ENCODE results near the gene LAMA2.
A peak's percentile ranks its signal among the peaks of the same experiment; 100 is the strongest.

The LAMA2 gene

DNA sequence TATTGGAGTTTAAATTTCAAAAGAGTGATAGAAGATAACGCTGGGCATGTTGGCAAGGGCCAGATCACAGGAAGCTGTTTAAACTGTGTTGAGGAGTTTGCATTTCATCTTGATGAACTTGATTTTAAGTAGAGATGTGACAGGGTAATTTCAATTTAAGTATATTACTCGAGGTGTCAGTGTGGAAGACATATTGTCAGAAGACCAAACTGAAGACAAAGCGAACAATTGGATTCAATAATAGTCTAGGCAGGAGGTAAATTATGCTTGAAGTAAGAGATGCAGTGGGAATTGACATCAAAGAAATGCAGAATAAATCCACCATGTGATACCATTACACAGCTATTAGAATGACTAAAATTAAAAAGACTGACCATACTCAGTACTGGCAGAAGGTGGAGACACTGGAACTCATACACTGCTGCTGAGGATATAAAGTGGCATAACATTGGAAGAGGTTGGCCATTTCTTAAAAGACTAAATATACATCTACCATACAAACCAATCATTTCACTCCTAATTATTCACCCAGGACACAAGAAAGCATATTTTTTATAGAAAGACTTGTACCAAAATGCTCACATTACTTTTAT, 586.2 kb downstream of the LAMA2 start:
- DNase-seq: no peak

DNA sequence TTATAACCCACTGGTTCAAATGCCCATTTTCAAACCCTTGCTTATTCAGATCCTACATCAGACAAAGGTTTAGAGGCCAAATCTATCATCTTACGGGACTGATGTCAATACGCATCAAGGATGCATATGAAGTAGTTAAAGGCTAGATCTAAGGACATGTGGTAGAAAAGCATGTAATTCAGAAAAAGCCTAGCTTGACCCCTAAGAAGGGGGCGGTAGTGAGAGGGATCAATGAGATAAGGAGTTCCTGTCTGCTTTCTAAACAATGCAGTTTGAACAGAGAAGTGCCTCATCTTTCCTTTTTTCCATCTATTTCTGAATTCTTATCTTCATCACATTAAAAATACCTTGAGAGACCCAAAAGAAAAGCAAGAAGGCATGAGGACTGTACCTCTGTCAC, 589.3 kb downstream of the LAMA2 start:
- DNase-seq: no peak

DNA sequence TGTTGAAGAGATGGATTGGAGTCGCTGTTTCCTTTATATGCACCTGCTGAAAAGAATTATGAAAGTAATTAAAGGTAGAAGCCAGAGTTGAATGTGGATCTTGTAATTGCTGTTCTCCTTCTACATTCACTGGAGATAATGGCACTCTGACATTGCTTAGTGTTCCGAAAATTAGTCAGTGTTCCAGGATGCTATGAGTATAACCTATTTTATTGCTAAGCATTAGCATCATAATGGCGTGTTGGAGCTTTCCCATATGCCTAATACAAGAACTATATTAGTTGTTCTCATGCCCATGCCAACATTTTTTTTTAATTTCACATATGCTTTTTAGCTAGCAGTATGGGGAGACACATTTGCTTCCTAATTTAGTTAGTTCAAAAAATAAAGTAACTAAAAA, 590.6 kb downstream of the LAMA2 start:
- DNase-seq: no peak

DNA sequence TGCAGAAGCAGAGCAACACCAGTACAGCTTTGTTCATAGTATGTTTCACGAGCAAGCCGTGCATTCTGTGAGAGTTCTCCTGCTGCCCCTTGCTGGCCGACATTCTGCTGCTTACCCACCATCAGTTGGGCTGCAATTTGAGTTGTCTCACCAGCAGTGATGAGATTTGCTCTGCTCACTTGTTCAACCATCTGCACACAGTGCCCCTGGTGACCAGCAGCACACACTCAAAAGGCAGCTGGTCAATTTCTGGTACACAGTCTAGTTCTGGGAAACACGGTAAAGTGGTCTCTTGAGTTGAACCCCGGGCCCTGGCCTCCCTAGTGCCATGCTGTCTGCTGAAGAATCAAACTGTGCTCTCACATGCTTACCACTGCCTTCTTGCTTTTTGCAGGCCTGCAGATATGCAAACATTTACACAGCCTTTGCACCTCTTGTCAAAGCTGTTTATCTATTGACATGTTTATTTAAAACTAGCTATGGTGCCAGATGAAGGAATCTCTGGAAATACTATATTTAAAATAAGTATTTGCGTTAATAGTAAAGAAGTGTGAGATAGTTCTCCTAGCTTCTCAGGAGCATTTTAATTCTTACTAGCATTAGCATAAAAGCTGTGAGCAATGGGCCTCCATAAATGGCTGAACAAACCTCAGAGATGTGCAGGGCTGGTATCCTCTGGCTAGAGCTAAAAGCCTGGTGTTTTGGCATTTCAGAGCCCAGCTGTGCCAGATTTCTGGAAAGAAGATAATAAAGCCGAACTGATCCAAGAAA, 592.7 kb downstream of the LAMA2 start:
- DNase-seq: no peak

DNA sequence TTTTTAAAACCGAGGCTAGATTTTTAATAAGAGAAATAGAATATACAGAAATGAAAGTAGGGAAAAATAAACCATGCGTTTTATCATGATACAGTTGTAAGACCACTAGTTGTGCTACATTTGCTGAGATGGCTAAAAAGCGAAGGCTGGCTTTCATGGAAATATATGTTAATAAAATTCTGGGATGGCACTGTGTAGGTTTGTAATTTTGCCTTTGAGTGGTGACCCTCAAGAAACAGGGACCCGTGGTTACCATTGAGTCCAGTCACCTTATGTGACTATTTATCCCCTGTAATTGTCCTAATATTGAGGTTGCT, 593.3 kb downstream of the LAMA2 start:
- no peak for DNase-seq

DNA sequence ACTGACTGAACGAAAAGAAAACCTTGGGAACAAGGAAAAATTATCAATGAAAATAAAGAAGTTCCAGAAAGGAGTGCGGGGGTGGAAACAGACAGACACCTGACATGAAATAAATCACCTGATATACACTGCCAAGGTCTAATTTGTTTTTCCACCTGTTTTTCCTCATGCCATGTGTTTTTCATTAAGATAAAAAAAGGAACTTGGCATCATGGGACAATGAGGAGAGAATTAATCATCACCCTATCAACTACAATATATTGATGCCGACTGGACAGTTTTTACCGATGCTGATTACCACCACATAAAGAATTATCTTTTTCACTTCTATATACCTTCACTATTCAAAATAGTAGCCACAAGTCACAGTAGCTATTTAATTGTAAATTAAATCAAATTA, 593.9 kb downstream of the LAMA2 start:
- no peak for DNase-seq

DNA sequence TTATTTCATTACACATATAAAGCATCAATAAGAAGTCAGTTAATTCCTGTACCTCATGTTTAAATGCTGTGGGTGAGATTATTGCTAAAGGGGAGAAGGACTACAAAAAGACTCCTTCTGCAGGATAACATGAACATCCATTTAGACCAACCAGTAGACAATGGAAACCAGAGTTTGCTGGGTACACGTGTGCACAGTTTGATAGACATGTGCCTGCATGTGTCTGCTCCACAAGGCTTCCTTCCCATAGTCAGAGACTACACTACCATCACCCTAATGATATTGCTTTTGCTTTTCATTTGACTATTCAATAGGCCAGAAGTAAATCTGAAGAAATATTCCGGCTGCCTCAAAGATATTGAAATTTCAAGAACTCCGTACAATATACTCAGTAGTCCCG, 595.4 kb downstream of the LAMA2 start:
- DNase-seq: no peak

DNA sequence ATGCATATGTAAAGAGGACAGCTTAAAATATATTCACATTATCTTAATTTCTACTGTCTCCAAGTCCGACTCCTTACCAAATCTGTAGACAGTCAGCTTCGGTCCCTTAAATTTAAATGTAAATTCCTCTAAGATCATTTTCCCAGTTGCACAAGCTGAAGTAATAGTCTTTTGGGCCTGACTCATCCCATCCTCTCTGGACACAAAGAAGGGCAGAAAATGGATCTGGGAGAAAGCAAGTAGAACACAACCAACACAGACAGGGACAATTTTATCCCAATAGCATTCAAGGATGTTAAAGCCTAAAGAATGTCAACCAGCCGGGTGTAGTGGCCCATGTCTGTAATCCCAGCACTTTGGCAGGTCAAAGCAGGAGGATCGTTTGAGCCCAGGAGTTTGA, 598.8 kb downstream of the LAMA2 start:
- DNase-seq: no peak

DNA sequence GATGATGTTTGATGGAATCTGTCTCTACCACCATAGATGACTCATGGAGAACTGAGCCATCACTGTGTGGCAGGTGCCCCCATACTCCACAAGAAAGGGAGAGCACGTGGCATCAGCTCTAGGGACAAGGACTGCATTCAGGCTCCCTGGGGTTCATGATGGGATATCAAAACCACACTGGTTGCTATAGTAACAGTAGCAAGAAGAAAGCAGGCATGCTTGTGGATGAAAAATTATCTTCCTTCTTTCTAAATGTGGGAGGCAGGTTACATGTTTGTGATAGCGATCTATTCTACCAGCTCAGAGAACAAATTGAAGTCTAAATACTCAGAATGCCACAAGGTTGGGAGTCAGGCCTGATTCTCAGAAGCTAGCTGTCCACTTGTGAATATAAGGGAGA, 602.8 kb downstream of the LAMA2 start:
- no peak for DNase-seq

DNA sequence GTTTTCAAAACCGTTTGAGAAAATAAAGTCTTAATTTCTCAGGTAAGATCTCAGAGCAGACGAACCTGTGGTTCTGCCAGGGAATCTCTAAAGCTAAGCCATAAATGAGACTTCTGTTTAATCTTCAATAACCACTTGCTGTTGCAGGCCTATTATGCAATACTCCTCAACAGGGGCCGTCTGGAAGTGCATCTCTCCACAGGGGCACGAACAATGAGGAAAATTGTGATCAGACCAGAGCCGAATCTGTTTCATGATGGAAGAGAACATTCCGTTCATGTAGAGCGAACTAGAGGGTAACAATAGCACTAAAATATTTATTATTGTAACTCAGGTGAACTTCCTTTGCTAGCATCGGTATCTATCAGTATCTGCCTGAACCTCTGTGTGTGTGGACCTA, 603.4 kb downstream of the LAMA2 start:
- DNase-seq: no peak

DNA sequence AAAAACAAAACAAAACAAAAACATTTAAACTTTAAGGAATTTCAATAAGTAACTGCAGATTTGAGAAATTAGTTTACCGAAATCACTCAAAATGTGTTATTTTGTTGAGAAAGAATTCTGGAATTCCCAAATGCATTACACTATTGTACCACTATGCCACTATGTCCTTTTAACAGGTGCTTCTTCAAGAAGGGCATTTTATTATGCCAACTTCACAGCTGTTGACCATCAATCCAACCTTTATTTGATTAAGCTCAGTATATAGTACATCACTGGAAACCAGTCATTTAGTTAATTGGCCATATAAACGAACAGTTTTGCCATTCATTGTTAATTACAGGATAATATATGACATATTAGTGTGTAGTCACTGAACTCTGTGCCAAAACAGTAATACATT, 605.4 kb downstream of the LAMA2 start:
- no peak for DNase-seq

DNA sequence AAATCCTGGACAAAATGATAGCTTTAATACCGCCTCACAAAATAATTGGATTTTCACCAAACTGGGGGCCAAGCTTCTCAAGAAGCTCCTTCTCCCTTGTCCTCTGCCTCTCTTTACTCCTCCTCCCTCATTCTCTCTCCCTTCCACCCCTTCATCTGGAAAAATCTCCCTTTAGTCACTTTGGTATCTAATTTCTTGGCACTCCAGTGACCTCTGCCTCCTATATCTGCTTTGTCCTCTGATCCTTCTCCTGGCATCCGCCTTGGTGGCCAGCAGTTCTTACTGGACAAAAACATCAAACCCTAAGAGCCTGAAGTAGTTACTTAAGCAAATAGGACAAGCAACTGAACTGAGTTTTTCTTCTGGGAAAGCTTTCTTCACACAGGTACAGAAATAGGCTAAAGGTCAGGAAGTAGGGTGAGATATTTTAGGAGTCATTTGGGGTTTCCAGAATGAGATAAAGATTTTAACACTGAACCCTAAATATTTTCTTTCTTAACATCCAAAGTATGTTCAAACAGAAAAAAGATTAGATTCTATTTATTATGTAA, 606.4 kb downstream of the LAMA2 start:
- no peak for DNase-seq

DNA sequence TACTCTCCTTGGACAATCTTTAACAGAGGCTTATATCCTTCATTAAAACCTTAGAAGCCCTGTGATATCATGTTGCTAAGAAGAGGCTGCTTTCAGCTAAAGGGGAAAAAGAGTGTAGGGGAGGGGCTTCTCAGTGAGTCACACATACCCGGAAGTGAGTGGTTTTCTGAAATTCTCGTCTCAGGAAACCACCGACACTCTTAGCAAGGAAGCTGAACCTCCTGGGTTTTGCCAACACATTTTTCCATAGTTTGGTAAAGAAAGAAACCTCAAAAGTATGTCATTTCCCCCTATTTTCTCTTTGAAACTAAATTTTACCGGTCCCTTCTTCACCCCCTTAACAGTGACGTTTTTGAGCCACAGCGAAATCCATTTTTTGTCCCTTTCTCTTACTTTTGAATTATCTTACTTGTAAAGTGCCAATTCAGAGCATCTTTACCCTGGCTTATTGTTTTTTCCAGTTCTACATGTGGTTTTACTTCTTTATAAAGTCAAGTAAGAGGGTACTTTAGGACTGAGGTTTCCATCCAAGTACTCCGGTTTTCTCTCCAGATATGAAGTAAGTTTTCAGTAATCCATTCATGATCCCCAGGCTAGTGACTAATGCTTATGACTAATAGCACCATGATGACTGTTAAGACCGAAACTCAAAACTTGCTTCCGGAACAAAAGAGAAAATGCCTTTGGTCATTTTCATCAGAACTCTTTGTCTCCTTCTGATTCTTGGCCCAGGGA, 607.8 kb downstream of the LAMA2 start:
- peak; percentile 68 for DNase-seq

DNA sequence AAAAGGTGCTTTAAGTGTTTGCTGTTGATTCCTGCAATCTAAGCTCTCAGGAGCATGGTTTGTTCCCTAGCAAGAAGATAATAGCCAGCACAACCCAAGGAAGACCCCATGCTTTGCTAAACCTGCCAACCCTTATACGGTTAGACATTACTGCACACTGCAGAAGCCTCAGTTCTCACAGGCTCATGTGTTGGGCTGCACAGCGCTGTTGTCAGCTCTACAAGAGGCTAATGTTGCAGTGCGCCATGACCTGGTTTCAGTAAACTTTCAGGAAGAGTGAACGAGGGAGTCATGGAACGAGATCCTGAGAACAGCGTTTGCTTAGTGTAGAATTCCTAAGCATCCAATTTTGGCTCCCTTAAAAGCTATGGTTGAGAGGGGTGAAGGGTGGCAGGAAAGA, 608.5 kb downstream of the LAMA2 start:
- no peak for DNase-seq

DNA sequence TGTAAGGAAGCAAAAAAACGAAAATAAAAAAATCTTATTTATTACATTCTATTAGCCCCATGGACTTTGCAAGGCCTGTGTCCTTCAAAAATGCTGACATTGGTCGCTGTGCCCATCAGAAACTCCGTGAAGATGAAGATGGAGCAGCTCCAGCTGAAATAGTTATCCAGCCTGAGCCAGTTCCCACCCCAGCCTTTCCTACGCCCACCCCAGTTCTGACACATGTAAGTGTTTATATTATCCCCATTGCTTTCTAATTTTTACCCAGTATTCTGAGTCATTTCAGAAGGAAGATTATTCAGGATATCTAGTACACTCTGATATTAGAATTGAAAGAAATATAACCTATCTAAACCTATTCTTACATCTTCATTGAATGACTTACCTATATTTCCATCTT, 609.3 kb downstream of the LAMA2 start:
- no peak for DNase-seq

DNA sequence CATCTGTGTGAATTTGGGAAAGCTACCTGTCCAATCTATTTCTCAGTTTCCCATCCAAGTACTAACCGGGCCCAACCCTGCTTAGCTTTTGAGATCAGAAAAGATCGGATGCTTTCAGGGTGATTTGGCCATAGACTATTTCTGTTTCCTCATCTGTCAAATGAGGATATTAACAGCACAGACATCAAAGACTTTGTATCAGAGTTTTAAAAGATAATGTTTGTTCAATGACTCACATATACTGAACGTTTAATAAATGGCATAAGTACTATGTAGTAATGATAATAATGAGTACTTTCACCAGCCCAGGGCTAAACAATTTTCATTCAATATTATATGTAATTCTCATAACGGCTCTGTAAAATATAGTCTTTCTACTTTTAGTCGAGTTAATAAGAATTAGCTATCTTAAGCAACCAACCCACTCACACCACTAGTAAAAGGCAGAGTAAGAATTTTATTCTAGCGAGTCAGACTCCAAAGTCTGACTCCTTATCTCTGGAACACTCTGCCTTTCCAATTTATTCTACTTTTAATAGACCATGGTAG, 610.5 kb downstream of the LAMA2 start:
- DNase-seq: no peak

DNA sequence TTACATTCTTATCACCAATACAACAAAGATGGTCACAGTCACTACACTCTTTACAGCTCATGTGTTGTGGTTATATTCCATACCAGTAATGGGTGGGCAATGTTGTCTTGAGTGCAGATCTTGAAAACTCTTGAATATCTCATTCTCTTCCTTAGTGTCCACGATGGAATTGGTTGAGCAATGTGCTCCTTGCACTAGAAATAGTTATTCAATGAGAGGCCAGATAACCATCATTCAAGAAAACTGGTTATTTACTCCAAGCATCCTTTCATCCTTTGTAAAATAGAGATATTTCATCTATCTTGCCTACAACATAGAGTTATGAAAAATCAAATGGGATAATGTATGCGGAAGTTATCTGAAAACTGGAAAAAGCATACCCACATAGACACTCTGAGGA, 611.2 kb downstream of the LAMA2 start:
- no peak for DNase-seq

DNA sequence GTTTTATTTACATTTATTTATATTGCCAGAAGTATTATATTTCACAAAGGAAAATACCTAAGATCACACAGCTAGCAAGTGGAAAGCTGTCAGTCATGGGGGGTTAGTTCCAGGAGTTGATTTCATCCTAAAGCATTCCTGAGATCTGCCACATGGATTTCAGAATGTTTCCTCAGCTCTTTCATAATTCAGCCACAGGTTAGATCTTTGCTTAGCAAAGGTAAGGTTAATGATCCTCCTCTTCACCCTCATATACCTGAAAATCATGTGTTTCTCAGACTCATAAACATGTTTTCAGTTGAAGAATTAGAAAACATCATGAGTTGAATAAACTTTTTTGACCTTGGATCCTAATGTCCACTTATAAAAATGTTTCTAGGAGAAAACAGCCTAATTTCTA, 611.6 kb downstream of the LAMA2 start:
- no peak for DNase-seq

DNA sequence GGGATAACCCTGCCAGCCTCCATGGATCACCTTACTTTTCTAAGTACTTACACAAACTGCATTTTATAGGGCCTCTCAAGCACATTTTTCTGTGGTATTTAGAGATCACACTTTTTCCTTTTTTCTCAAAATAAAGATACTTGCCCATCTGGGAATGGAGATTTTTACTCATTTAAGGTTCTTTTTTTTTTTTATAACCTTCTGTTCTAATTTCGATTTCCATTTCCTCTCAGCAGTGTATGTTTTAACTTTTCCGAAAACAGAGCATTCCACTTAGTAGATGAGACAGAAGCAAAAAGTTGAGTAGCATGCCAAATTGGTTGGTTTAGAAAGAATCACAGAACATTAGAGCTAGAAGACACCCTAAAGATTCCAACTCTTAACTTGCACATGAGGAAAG, 612.7 kb downstream of the LAMA2 start:
- no peak for DNase-seq

DNA sequence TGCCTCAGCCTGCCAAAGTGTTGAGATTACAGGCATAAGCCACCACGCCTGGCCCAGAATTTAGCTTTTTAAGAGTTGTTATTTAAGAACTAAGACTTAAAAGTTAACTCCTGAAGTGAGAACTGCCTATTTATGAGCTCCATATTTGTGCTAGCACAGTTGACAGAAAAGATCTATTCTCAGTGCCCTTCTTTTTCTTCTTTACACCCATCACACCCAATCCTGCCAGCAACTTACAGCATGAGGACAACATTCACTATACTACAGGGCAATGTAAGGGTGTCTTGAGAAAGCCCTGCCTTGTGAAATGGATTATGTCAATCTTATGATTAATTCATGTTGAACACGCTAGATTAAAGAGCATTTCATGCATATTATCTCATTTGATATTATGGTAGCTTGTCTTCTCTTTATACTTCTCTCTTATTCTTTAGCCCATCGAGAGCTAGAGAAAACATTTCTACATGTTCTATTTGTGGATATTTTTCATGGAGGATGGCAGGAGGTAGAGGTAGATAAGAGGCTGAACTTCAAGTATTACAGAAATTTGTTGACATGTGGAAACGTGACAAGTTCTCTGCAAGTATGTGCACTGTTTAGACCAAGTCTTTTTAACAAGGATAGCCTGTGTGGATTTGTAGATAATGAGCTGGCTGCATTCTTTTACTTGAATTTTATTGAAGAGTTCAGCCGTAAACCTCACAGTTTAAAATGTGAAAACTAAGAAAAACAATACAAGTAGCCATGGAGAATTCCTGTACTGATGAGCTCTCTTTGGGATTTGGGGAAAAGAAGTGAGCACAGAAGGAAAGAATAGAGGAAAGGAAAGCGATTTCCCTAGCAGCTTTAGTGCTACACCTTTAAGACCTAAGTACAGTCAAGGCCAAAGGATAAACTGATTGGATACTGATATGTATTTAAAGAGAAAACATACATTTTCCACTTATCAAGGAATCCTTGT, 614.8 kb downstream of the LAMA2 start:
- no peak for DNase-seq

DNA sequence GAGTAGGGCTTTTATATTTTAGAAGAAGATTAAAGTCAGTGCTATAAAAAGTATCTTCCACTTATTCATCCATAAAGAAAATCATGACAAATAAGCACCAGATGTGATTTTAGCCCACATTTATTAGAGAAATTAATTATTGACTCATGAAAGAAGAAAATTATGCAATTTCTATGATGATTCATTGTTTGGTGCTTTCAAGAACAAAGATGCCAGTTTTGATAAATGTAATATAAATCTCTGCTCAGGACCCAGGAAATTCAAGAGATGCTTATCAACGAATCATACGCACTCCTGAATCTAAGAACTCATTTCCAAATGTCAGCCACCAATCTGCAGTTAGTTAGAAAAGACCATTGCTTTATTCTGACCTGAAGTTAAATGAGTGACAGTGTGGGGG, 615.6 kb downstream of the LAMA2 start:
- no peak for DNase-seq

DNA sequence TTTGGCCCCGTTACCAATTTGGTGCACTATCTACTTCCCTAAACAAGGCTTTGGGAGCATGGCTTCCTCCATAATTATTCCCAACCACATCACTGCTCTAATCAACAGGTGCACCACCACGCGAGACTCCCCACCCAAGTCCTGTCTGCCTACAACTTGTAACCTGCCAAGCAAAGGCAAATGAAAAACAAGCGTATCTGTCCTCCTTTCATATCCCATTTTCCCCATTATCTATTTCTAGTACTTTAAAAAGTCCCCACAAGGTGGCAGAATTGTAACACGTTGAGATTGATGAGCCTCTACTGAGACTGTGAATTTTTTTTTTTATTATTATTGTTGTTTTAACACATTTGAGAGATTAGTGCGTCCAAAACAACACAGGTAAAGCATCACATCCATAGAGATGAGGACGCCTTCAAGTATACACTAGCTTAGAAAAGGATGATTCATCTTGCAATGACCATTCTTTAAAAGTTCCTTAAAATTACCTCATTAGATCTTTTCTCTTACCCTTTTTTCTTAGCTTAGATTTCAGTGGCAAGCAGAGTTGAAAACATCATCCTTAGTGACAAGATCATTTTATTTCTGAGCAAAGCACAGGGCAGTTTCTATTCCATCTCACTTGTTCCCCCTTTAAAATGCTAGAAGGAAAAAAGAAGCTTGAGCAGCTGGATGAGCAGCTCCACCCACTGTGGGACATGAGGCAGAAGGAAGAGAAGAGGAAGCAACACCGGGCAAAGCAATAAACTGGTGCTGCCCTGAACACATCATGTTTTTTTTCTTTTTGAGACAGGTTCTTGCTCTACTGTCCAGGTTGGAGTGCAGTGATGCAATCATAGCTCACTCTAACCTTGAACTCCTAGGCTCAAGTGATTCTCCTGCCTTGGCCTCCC, 616.3 kb downstream of the LAMA2 start:
- no peak for DNase-seq
